ENCODE results near the gene CHIA.

DNA sequence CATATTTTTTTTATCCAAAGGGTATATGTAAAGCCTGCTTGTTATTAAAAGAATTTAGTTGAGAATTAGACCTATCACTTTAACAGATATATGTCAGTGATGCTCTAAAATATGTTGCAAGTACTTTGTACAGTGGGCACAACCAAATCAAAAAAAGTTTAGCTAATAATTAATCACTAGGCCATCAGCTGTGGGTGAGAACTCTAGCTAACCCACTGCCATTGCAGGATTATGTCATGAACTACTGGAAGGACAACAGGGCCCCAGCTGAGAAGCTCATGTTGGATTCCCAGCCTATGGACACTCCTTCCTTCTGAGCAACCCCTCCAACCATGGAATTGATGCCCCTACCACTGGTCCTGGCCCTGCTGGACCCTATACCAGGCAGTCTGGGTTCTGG, 6.8 kb upstream of the CHIA start:
- no peak for TF ChIP-seq ZKSCAN1 (IDR thresholded peaks at IDR 0.05; ENCODE audit: low read length)
- TF ChIP-seq, protein P1, sequence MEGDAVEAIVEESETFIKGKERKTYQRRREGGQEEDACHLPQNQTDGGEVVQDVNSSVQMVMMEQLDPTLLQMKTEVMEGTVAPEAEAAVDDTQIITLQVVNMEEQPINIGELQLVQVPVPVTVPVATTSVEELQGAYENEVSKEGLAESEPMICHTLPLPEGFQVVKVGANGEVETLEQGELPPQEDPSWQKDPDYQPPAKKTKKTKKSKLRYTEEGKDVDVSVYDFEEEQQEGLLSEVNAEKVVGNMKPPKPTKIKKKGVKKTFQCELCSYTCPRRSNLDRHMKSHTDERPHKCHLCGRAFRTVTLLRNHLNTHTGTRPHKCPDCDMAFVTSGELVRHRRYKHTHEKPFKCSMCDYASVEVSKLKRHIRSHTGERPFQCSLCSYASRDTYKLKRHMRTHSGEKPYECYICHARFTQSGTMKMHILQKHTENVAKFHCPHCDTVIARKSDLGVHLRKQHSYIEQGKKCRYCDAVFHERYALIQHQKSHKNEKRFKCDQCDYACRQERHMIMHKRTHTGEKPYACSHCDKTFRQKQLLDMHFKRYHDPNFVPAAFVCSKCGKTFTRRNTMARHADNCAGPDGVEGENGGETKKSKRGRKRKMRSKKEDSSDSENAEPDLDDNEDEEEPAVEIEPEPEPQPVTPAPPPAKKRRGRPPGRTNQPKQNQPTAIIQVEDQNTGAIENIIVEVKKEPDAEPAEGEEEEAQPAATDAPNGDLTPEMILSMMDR (CRISPR knock-in tag; IDR thresholded peaks at IDR 0.05) = no peak
- TF ChIP-seq, protein P2, sequence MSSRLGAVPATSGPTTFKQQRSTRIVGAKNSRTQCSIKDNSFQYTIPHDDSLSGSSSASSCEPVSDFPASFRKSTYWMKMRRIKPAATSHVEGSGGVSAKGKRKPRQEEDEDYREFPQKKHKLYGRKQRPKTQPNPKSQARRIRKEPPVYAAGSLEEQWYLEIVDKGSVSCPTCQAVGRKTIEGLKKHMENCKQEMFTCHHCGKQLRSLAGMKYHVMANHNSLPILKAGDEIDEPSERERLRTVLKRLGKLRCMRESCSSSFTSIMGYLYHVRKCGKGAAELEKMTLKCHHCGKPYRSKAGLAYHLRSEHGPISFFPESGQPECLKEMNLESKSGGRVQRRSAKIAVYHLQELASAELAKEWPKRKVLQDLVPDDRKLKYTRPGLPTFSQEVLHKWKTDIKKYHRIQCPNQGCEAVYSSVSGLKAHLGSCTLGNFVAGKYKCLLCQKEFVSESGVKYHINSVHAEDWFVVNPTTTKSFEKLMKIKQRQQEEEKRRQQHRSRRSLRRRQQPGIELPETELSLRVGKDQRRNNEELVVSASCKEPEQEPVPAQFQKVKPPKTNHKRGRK (CRISPR knock-in tag; IDR thresholded peaks at IDR 0.05) = no peak
- no peak for TF ChIP-seq EZH2 (conservative IDR thresholded peaks at IDR 0.05; ENCODE audit: low read depth, low read length)
- TF ChIP-seq, protein P3, sequence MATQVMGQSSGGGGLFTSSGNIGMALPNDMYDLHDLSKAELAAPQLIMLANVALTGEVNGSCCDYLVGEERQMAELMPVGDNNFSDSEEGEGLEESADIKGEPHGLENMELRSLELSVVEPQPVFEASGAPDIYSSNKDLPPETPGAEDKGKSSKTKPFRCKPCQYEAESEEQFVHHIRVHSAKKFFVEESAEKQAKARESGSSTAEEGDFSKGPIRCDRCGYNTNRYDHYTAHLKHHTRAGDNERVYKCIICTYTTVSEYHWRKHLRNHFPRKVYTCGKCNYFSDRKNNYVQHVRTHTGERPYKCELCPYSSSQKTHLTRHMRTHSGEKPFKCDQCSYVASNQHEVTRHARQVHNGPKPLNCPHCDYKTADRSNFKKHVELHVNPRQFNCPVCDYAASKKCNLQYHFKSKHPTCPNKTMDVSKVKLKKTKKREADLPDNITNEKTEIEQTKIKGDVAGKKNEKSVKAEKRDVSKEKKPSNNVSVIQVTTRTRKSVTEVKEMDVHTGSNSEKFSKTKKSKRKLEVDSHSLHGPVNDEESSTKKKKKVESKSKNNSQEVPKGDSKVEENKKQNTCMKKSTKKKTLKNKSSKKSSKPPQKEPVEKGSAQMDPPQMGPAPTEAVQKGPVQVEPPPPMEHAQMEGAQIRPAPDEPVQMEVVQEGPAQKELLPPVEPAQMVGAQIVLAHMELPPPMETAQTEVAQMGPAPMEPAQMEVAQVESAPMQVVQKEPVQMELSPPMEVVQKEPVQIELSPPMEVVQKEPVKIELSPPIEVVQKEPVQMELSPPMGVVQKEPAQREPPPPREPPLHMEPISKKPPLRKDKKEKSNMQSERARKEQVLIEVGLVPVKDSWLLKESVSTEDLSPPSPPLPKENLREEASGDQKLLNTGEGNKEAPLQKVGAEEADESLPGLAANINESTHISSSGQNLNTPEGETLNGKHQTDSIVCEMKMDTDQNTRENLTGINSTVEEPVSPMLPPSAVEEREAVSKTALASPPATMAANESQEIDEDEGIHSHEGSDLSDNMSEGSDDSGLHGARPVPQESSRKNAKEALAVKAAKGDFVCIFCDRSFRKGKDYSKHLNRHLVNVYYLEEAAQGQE (IDR thresholded peaks at IDR 0.05; ENCODE audit: borderline replicate concordance in 1 of 2, low read depth in 1 of 2, low read length in 2 of 2) = no peak
- TF ChIP-seq DPF2 (CRISPR knock-in tag; IDR thresholded peaks at IDR 0.05; ENCODE audit: borderline replicate concordance, low read depth) = no peak
- TF ChIP-seq SETDB1 (CRISPR knock-in tag; IDR thresholded peaks at IDR 0.05; ENCODE audit: borderline replicate concordance) = no peak
- TF ChIP-seq, protein P4, sequence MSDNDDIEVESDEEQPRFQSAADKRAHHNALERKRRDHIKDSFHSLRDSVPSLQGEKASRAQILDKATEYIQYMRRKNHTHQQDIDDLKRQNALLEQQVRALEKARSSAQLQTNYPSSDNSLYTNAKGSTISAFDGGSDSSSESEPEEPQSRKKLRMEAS (IDR thresholded peaks at IDR 0.05) = no peak
- TF ChIP-seq ZNF713 (CRISPR knock-in tag; IDR thresholded peaks at IDR 0.05) = no peak
- TF ChIP-seq PHF8 (CRISPR knock-in tag; IDR thresholded peaks at IDR 0.05) = no peak

Measured in HepG2 (cell line).